Panc1 (cell line): ENCODE data around the gene PPM1F.

ENCODE experiments used
- POLR2AphosphoS5 ChIP-seq: IDR thresholded peaks from 2 replicates; pipeline ENCODE4 v1.6.1; 2012; ENCODE audit warnings: mild to moderate bottlenecking, low read depth, low read length, moderate library complexity
- SIN3A ChIP-seq: IDR thresholded peaks from 2 replicates; pipeline ENCODE4 v1.6.1; 2012; ENCODE audit warnings: low read depth, mild to moderate bottlenecking, low read length, moderate library complexity, borderline replicate concordance; ENCODE audit not compliant: insufficient read depth
- TCF7L2 ChIP-seq: IDR thresholded peaks from 2 replicates; pipeline ENCODE4 v1.6.1; 2011; ENCODE audit warnings: mild to moderate bottlenecking, low read depth, low read length, inconsistent platforms
- TF ChIP-seq, protein P1 (sequence below), 2 experiments: IDR thresholded peaks; 2 replicates each; pipeline ENCODE4 v1.6.1; 2011 to 2012; ENCODE audit warnings: low read depth in 2 of 2, control low read depth in 1 of 2, low read length in 1 of 2, mild to moderate bottlenecking in 1 of 2, moderate library complexity in 1 of 2; ENCODE audit not compliant: insufficient read depth in 1 of 2
- TF ChIP-seq, protein P2 (sequence below): fragments of 450-650 bp; IDR thresholded peaks from 2 replicates; pipeline ENCODE4 v1.5.1; 2017; ENCODE audit warnings: mild to moderate bottlenecking

DNA sequence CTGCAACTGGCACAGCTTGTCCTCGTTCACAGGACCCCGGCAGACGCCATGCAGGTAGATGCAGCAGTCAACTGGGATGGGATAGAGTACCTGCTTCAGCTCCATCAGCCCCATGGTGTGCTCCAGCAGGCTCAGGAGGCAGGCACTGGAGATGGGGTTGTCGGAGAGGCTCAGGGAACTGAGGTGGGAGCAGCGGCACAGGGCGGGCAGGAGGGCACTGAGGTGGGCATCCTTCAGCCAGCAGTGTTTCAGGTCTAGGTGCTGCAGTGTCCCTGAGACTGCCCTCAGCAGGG is 38.6 kb upstream of the PPM1F start:
- TF ChIP-seq, protein P1, sequence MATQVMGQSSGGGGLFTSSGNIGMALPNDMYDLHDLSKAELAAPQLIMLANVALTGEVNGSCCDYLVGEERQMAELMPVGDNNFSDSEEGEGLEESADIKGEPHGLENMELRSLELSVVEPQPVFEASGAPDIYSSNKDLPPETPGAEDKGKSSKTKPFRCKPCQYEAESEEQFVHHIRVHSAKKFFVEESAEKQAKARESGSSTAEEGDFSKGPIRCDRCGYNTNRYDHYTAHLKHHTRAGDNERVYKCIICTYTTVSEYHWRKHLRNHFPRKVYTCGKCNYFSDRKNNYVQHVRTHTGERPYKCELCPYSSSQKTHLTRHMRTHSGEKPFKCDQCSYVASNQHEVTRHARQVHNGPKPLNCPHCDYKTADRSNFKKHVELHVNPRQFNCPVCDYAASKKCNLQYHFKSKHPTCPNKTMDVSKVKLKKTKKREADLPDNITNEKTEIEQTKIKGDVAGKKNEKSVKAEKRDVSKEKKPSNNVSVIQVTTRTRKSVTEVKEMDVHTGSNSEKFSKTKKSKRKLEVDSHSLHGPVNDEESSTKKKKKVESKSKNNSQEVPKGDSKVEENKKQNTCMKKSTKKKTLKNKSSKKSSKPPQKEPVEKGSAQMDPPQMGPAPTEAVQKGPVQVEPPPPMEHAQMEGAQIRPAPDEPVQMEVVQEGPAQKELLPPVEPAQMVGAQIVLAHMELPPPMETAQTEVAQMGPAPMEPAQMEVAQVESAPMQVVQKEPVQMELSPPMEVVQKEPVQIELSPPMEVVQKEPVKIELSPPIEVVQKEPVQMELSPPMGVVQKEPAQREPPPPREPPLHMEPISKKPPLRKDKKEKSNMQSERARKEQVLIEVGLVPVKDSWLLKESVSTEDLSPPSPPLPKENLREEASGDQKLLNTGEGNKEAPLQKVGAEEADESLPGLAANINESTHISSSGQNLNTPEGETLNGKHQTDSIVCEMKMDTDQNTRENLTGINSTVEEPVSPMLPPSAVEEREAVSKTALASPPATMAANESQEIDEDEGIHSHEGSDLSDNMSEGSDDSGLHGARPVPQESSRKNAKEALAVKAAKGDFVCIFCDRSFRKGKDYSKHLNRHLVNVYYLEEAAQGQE (IDR thresholded peaks at IDR 0.05; ENCODE audit: insufficient read depth in 1 of 2, low read depth in 2 of 2, low read length in 1 of 2) = no peak
- TF ChIP-seq, protein P2, sequence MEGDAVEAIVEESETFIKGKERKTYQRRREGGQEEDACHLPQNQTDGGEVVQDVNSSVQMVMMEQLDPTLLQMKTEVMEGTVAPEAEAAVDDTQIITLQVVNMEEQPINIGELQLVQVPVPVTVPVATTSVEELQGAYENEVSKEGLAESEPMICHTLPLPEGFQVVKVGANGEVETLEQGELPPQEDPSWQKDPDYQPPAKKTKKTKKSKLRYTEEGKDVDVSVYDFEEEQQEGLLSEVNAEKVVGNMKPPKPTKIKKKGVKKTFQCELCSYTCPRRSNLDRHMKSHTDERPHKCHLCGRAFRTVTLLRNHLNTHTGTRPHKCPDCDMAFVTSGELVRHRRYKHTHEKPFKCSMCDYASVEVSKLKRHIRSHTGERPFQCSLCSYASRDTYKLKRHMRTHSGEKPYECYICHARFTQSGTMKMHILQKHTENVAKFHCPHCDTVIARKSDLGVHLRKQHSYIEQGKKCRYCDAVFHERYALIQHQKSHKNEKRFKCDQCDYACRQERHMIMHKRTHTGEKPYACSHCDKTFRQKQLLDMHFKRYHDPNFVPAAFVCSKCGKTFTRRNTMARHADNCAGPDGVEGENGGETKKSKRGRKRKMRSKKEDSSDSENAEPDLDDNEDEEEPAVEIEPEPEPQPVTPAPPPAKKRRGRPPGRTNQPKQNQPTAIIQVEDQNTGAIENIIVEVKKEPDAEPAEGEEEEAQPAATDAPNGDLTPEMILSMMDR = no peak
- TF ChIP-seq SIN3A (no peak), POLR2AphosphoS5 (no peak), TCF7L2 (no peak)
